ENCODE measurements around the gene SLC9A3.

The SLC9A3 gene

DNA sequence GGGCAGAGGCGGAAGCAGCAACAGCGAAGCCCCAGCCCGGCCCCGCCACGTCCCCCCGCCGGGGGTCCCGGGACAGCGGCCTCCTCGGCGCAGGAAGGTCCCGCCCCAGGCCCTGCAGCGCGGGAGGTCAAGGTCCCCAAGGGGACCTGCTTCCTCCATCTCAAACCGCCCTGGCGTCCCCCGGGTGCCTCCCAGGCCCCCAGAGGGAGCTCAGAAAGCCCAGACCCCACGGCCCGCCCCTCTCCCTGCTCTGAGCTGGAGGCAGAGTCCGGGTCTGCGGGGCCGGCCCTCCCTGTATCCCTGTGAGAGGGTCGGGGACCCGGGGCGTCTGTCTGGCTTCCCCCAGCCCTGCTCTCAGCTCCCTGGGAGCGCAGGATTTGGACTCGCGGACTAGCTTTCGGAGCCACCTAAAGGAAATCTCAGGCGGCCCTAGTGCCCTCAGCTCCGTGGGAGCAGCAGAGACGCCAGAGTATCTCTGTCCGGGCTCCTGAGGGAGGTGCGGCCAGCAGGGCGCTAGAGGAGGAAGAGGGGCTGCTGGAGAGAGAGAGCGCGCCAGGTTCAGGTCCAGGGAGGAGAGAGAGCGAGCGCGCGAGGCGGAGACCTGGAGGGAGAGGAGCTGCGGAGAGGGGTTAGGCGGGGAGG, 50.6 kb downstream of the SLC9A3 start:
- DNase-seq: peak; percentile 28 to 68
- WGBS (ENCODE audit: extremely low coverage, insufficient coverage, insufficient read length): no CpG with 5 or more reads among the region's 44 CpGs
- H3K79me2 ChIP-seq (ENCODE audit: control insufficient read depth, insufficient read depth, low read length, poor library complexity): peaks cover 11% of the 10 kb centered on the region

DNA sequence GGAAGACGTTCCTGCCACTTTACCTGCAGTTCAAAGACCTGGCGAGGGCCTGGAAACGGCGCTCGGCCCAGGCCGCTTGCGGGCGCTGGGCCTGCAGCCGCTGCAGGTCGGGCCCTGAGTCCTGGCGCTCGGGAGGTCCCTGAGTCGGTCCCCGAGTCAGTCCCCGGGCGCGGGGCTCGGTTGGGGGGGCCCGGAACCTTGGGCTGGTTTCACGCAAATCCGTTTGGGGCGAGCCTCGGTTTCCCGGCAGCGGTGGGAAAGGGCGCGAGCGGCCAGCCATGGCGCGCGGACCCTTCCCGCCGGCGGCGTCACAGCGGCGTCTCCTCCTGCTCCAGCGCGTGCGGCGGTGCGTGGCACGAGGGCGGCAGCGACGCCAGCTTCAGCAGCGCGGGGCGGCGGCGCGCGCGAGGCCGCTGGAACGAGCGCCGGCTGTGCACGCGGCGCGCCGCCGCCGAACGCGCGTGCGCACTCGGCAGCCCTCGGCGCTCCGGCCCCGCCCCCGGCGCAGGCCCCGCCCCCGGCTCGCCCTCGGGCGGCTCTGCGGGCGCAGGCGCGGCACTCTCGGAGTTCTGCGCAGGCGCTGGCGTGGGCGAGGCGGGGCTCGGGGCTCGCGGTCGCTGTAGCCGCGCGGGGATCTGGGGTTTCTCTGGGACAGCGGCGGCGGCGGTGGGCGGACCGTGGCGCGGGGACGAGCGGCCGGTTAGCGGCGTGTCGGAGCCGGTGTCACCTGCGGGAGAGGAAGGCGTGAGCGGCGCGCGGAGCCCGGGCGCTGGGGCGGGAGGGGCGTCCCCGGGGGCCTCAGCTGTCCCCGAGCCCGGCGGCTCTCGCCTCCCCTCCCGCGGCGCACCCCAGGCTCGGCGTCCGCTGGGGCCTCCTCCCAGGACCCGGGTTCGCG, 51.3 kb downstream of the SLC9A3 start:
- Histone ChIP-seq H3K4ac (ENCODE audit: low read depth, low read length) (peak overlapping the region; percentile 93), H3K14ac (ENCODE audit: low read length) (peak overlapping the region; percentile 97), H3K27ac (ENCODE audit: low read depth, low read length) (no peak overlapping the region), H3K4me2 (ENCODE audit: low read length) (peak overlapping the region; percentile 99), H3K79me1 (ENCODE audit: low read length) (peaks cover 16% of the 10 kb centered on the region), H3K9me3 (ENCODE audit: insufficient read depth, low read depth, low read length) (peaks cover 5% of the 10 kb centered on the region), H4K8ac (ENCODE audit: low read depth, low read length) (peak overlapping the region; percentile 98), H2AK5ac (ENCODE audit: low read length) (peak overlapping the region; percentile 82), H3K36me3 (ENCODE audit: control insufficient read depth in 1 of 2, insufficient read depth in 2 of 2, low read length in 2 of 2) (peaks cover 6 to 12% of the 10 kb centered on the region in 2 experiments), H3K4me1 (ENCODE audit: control insufficient read depth in 1 of 2, insufficient read depth in 2 of 2, low read length in 2 of 2) (peaks cover 13% of the 10 kb centered on the region in 2 experiments), H2BK120ac (ENCODE audit: insufficient read depth, low read length, poor library complexity) (peak overlapping the region; percentile 86), H2AFZ (ENCODE audit: insufficient read depth, low read length, poor library complexity) (peak overlapping the region; percentile 97), H3K9ac (ENCODE audit: low read length) (peak overlapping the region; percentile 81), H3K79me2 (ENCODE audit: control insufficient read depth, insufficient read depth, low read length, poor library complexity) (peaks cover 11% of the 10 kb centered on the region), H2BK12ac (ENCODE audit: low read length) (no peak overlapping the region), H4K12ac (ENCODE audit: low read depth, low read length) (peak overlapping the region; percentile 97), H3K27me3 (ENCODE audit: insufficient read depth, low read length) (peaks cover 6% of the 10 kb centered on the region), H3K23ac (ENCODE audit: low read length) (no peak overlapping the region), H4K91ac (ENCODE audit: low read depth, low read length) (peak overlapping the region; percentile 96), H3K4me3 (ENCODE audit: low read depth, low read length) (peak overlapping the region; percentile 94), H2BK5ac (ENCODE audit: low read depth, low read length, poor library complexity) (peak overlapping the region; percentile 73), H3K18ac (ENCODE audit: low read length) (peak overlapping the region; percentile 100)
- DNase-seq: peak; percentile 55 to 89
- no CpG with 5 or more reads among the region's 137 CpGs for WGBS (ENCODE audit: extremely low coverage, insufficient coverage, insufficient read length)

More for the DNA sequence above, 50.6 kb downstream of the SLC9A3 start:
- peak overlapping the region; percentile 53 for H4K91ac ChIP-seq (ENCODE audit: low read depth, low read length)
- H2BK12ac ChIP-seq (ENCODE audit: low read length): no peak overlapping the region
- no peak overlapping the region for H3K23ac ChIP-seq (ENCODE audit: low read length)
- H2BK120ac ChIP-seq (ENCODE audit: insufficient read depth, low read length, poor library complexity): peak overlapping the region; percentile 55
- H3K9me3 ChIP-seq (ENCODE audit: insufficient read depth, low read depth, low read length): peaks cover 5% of the 10 kb centered on the region
- peaks cover 6 to 12% of the 10 kb centered on the region in 2 experiments for H3K36me3 ChIP-seq (ENCODE audit: control insufficient read depth in 1 of 2, insufficient read depth in 2 of 2, low read length in 2 of 2)
- H3K9ac ChIP-seq (ENCODE audit: low read length): peak overlapping the region; percentile 81
- H4K8ac ChIP-seq (ENCODE audit: low read depth, low read length): peak overlapping the region; percentile 84
- H2BK5ac ChIP-seq (ENCODE audit: low read depth, low read length, poor library complexity): no peak overlapping the region
- no peak overlapping the region for H3K27ac ChIP-seq (ENCODE audit: low read depth, low read length)
- H3K4me2 ChIP-seq (ENCODE audit: low read length): peak overlapping the region; percentile 99
- H3K79me1 ChIP-seq (ENCODE audit: low read length): peaks cover 16% of the 10 kb centered on the region
- no peak overlapping the region for H3K18ac ChIP-seq (ENCODE audit: low read length)
- peak overlapping the region; percentile 23 for H3K4ac ChIP-seq (ENCODE audit: low read depth, low read length)
- H2AK5ac ChIP-seq (ENCODE audit: low read length): peak overlapping the region; percentile 39
- peaks cover 13% of the 10 kb centered on the region in 2 experiments for H3K4me1 ChIP-seq (ENCODE audit: control insufficient read depth in 1 of 2, insufficient read depth in 2 of 2, low read length in 2 of 2)
- peak overlapping the region; percentile 94 for H3K4me3 ChIP-seq (ENCODE audit: low read depth, low read length)
- H4K12ac ChIP-seq (ENCODE audit: low read depth, low read length): peak overlapping the region; percentile 52
- H3K14ac ChIP-seq (ENCODE audit: low read length): peak overlapping the region; percentile 66
- H2AFZ ChIP-seq (ENCODE audit: insufficient read depth, low read length, poor library complexity): peak overlapping the region; percentile 17
- peaks cover 6% of the 10 kb centered on the region for H3K27me3 ChIP-seq (ENCODE audit: insufficient read depth, low read length)

DNA sequence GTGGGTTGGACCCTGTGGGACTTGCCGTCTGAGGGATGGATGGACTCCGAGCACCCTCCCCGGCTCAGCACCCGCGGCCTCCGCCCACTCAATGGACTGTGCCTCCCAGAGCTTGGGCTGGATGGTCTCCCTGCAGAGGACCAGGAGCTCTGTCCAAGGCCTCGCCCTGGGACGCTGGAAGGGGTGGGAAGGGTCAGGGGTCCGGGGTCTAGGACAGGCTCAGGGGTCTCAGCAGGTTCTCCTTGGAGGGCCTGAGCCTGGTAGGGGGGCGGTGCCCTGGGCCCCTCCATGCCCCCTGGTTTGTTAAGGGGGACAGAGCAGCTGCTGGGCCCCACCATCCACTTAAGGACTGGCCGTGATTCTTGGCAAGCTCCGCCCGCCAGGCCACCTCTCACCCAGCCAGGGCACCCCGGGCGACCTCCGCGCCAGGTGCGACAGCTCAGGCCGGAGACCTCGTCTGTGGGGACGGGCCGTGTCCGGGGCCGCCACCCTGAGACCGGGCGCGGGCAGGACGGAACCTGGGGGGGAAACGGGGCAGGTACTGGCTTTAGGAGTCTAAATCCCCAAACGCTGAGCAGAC, 52.1 kb downstream of the SLC9A3 start:
- Histone ChIP-seq H3K36me3 (ENCODE audit: control insufficient read depth in 1 of 2, insufficient read depth in 2 of 2, low read length in 2 of 2) (peaks cover 6 to 12% of the 10 kb centered on the region in 2 experiments), H3K79me2 (ENCODE audit: control insufficient read depth, insufficient read depth, low read length, poor library complexity) (peaks cover 11% of the 10 kb centered on the region), H2BK5ac (ENCODE audit: low read depth, low read length, poor library complexity) (peak overlapping the region; percentile 73), H2BK120ac (ENCODE audit: insufficient read depth, low read length, poor library complexity) (peak overlapping the region; percentile 86), H3K23ac (ENCODE audit: low read length) (no peak overlapping the region), H3K27me3 (ENCODE audit: insufficient read depth, low read length) (peaks cover 6% of the 10 kb centered on the region), H3K4me1 (ENCODE audit: control insufficient read depth in 1 of 2, insufficient read depth in 2 of 2, low read length in 2 of 2) (peaks cover 13% of the 10 kb centered on the region in 2 experiments), H3K4me2 (ENCODE audit: low read length) (peak overlapping the region; percentile 77), H3K4me3 (ENCODE audit: low read depth, low read length) (peak overlapping the region; percentile 83), H3K18ac (ENCODE audit: low read length) (peak overlapping the region; percentile 100), H2AFZ (ENCODE audit: insufficient read depth, low read length, poor library complexity) (peak overlapping the region; percentile 97), H3K79me1 (ENCODE audit: low read length) (peaks cover 16% of the 10 kb centered on the region), H2BK12ac (ENCODE audit: low read length) (no peak overlapping the region), H3K14ac (ENCODE audit: low read length) (peak overlapping the region; percentile 97), H4K12ac (ENCODE audit: low read depth, low read length) (peak overlapping the region; percentile 97), H4K91ac (ENCODE audit: low read depth, low read length) (peak overlapping the region; percentile 96), H3K9me3 (ENCODE audit: insufficient read depth, low read depth, low read length) (peaks cover 5% of the 10 kb centered on the region), H3K27ac (ENCODE audit: low read depth, low read length) (no peak overlapping the region), H2AK5ac (ENCODE audit: low read length) (peak overlapping the region; percentile 43), H4K8ac (ENCODE audit: low read depth, low read length) (peak overlapping the region; percentile 98), H3K9ac (ENCODE audit: low read length) (peak overlapping the region; percentile 41), H3K4ac (ENCODE audit: low read depth, low read length) (peak overlapping the region; percentile 93)
- DNase-seq: peak in 1 of 2 donors; percentile 6
- no CpG with 5 or more reads among the region's 30 CpGs for WGBS (ENCODE audit: extremely low coverage, insufficient coverage, insufficient read length)

DNA sequence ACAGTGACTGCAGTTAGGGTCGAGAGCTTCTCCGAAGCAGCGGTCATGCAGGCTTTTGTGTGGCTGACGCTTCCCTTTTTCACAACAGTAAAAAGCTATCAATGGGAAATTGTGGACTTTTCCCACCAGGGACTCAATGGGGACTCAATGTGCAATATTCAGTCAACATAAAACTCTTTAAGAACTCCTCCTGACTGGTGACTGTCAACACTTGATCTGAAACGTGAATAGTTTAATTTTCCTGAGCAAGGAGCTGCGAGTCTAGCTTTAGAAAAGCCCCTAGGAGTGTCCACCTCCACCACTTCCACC, 52.5 kb downstream of the SLC9A3 start:
- Histone ChIP-seq H2AFZ (ENCODE audit: insufficient read depth, low read length, poor library complexity) (no peak overlapping the region), H2BK120ac (ENCODE audit: insufficient read depth, low read length, poor library complexity) (no peak overlapping the region), H3K18ac (ENCODE audit: low read length) (no peak overlapping the region), H3K27me3 (ENCODE audit: insufficient read depth, low read length) (peaks cover 6% of the 10 kb centered on the region), H3K23ac (ENCODE audit: low read length) (no peak overlapping the region), H3K79me2 (ENCODE audit: control insufficient read depth, insufficient read depth, low read length, poor library complexity) (peaks cover 11% of the 10 kb centered on the region), H2BK12ac (ENCODE audit: low read length) (no peak overlapping the region), H3K4me1 (ENCODE audit: control insufficient read depth in 1 of 2, insufficient read depth in 2 of 2, low read length in 2 of 2) (peaks cover 13% of the 10 kb centered on the region in 2 experiments), H3K4me3 (ENCODE audit: low read depth, low read length) (no peak overlapping the region), H3K27ac (ENCODE audit: low read depth, low read length) (no peak overlapping the region), H3K4ac (ENCODE audit: low read depth, low read length) (no peak overlapping the region), H3K36me3 (ENCODE audit: control insufficient read depth in 1 of 2, insufficient read depth in 2 of 2, low read length in 2 of 2) (peaks cover 8 to 16% of the 10 kb centered on the region in 2 experiments), H3K79me1 (ENCODE audit: low read length) (peaks cover 16% of the 10 kb centered on the region), H3K4me2 (ENCODE audit: low read length) (peak overlapping the region; percentile 77), H4K8ac (ENCODE audit: low read depth, low read length) (no peak overlapping the region), H4K91ac (ENCODE audit: low read depth, low read length) (no peak overlapping the region), H4K12ac (ENCODE audit: low read depth, low read length) (no peak overlapping the region), H3K9ac (ENCODE audit: low read length) (no peak overlapping the region), H3K9me3 (ENCODE audit: insufficient read depth, low read depth, low read length) (peaks cover 5% of the 10 kb centered on the region), H2AK5ac (ENCODE audit: low read length) (no peak overlapping the region), H2BK5ac (ENCODE audit: low read depth, low read length, poor library complexity) (no peak overlapping the region), H3K14ac (ENCODE audit: low read length) (no peak overlapping the region)
- DNase-seq: peak in 1 of 2 donors; percentile 2
- no CpG with 5 or more reads among the region's 6 CpGs for WGBS (ENCODE audit: extremely low coverage, insufficient coverage, insufficient read length)
